Measurements from ENCODE around the gene KRT77. TPM values are rescaled to one million over a fixed set of nuclear protein-coding genes. Genes with fewer than 3 reads are reported as not detected.
A peak's percentile ranks its signal among the peaks of the same experiment; 100 is the strongest.

The KRT77 gene
- total and polyA plus RNA-seq, 7 experiments from 2014 or later = 0.08 to 0.13 (median 0.10) TPM; not detected in 3

DNA sequence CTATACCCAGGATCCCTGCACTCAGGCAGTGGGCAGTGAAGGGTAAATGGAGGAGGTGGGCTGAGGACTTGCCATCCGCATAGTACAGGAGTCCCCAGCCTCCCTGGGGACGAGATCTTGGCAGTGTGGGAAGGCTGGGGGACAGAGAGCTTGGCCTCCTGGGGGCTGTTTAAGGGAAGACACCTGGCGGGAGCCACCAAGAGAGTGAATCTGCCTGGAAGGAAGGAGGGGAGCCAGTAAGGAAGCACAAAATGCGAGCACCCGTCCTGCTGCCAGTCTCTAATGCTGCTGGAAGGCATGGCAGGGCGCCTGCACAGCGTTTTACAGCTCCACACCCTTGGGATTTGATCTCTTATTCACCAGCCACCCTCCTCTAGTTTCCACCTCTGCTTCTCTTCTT, 43.9 kb downstream of the KRT77 start:
- no peak overlapping the region for H3K27ac ChIP-seq (ENCODE audit: low read depth, low read length)
- no peaks in the 10 kb centered on the region for H3K4me1 ChIP-seq (ENCODE audit: control insufficient read depth in 2 of 2, insufficient read depth in 2 of 2, low read length in 2 of 2)
- intact Hi-C loops (cut with micrococcal nuclease) = no loop called here
- no peaks in the 10 kb centered on the region for H3K36me3 ChIP-seq (ENCODE audit: control insufficient read depth in 2 of 3, insufficient read depth in 3 of 3, low read length in 3 of 3)
- Mint-ChIP-seq H3K27me3 (peaks cover 0 to 34% (median 0%) of the 10 kb centered on the region in 5 donors), H3K4me1 (peaks cover 5 to 45% (median 26%) of the 10 kb centered on the region in 7 donors), H3K4me3 (no peak overlapping the region), H3K36me3 (no peaks in the 10 kb centered on the region), H3K9me3 (no peaks in the 10 kb centered on the region), H3K27ac (peak overlapping the region in 3 of 9 donors; percentile 54 to 88 (median 80))
- ChIA-PET POLR2A (interaction anchor here (1.2 kb wide), 1 partner anchor 9 kb away, joined by 4 read pairs; no protein-coding TSS in a partner anchor), CTCF (no interaction called here)
- no peaks in the 10 kb centered on the region for H3K9me3 ChIP-seq (ENCODE audit: control insufficient read depth in 2 of 3, low read length in 3 of 3)
- H3K27me3 ChIP-seq (ENCODE audit: control insufficient read depth in 2 of 2, insufficient read depth in 2 of 2, low read length in 2 of 2) = no peaks in the 10 kb centered on the region
- no peak for ATAC-seq
- no peak for DNase-seq
- no peak overlapping the region for H3K4me3 ChIP-seq (ENCODE audit: low read length)

DNA sequence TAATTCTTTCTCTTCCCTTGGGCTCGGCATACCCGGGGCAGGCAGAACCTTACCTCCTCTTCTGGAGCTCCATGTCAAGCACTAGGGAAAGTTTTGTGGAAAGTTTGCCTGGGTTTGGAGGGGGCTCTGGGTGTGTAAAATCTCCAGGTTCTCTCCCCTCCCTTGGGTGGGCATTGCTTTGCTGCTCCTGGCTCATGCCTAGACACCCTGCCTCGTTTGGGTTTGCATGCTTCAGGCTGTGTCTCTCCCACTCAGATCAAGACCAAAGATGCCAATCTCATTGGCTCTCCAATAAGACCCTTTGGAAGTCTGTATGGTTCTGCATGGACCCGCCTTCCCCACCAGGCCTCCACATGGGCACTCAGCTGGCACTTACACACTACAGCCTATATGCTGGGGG, 45.1 kb downstream of the KRT77 start:
- Histone ChIP-seq H3K4me1 (ENCODE audit: control insufficient read depth in 2 of 2, insufficient read depth in 2 of 2, low read length in 2 of 2) (no peaks in the 10 kb centered on the region), H3K27ac (ENCODE audit: low read depth, low read length) (no peak overlapping the region), H3K4me3 (ENCODE audit: low read length) (no peak overlapping the region), H3K36me3 (ENCODE audit: control insufficient read depth in 2 of 3, insufficient read depth in 3 of 3, low read length in 3 of 3) (no peaks in the 10 kb centered on the region), H3K9me3 (ENCODE audit: control insufficient read depth in 2 of 3, low read length in 3 of 3) (no peaks in the 10 kb centered on the region), H3K27me3 (ENCODE audit: control insufficient read depth in 2 of 2, insufficient read depth in 2 of 2, low read length in 2 of 2) (no peaks in the 10 kb centered on the region)
- no peak for DNase-seq
- peaks cover 0 to 42% (median 0%) of the 10 kb centered on the region in 5 donors for H3K27me3 Mint-ChIP-seq
- H3K4me1 Mint-ChIP-seq = peaks cover 5 to 50% (median 22%) of the 10 kb centered on the region in 7 donors
- CTCF ChIA-PET = no interaction called here
- intact Hi-C loops (cut with micrococcal nuclease) = no loop called here
- POLR2A ChIA-PET = interaction anchor here (0.7 to 1.9 kb wide), 3 partner anchors 11 to 33 kb away, joined by 4 to 8 read pairs (median 4); no protein-coding TSS in a partner anchor
- peaks cover 0 to 5% (median 0%) of the 10 kb centered on the region in 5 donors for H3K36me3 Mint-ChIP-seq
- no peak for ATAC-seq
- H3K4me3 Mint-ChIP-seq = no peak overlapping the region
- no peak overlapping the region for H3K27ac Mint-ChIP-seq
- no peaks in the 10 kb centered on the region for H3K9me3 Mint-ChIP-seq

DNA sequence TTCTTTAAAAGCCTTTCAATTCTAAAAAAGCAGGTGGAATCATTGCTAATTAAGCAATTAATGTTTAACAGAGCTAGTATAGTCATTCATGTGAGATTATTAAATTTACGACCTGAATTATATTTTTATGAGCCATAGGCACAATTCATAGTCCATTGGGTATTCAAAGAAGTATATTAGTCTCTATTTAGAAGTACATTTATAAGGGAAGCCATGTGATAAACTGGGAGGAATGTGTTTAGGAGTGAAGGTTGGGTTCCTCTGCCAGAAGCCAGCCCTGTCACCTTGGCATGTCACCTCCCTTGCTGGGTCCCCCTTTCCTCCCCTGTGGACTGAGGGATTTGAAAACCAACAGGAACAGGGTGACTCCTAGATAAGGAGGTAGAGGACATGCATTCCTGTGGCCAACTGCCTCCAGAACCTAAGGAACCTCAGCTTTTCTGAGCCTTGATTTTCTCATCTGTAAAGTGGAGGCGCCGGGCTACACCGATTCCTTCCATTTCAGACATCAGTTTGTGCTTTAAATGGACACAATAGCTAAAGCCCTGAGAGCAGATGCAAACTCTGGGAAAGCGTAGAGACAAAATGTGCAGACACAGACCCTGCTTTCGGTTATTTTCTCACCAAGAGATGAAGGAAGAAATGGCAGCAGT, 45.9 kb downstream of the KRT77 start:
- H3K4me1 ChIP-seq (ENCODE audit: control insufficient read depth in 2 of 2, insufficient read depth in 2 of 2, low read length in 2 of 2) = no peaks in the 10 kb centered on the region
- H3K27me3 Mint-ChIP-seq = peaks cover 0 to 42% (median 0%) of the 10 kb centered on the region in 5 donors
- H3K9me3 ChIP-seq (ENCODE audit: control insufficient read depth in 2 of 3, low read length in 3 of 3) = no peaks in the 10 kb centered on the region
- no peaks in the 10 kb centered on the region for H3K36me3 ChIP-seq (ENCODE audit: control insufficient read depth in 2 of 3, insufficient read depth in 3 of 3, low read length in 3 of 3)
- DNase-seq (no peak), ATAC-seq (no peak)
- peaks cover 0 to 5% (median 0%) of the 10 kb centered on the region in 5 donors for H3K36me3 Mint-ChIP-seq
- H3K4me3 ChIP-seq (ENCODE audit: low read length) = no peak overlapping the region
- peak overlapping the region in 6 of 9 donors; percentile 5 to 91 (median 28) for H3K27ac Mint-ChIP-seq
- H3K4me3 Mint-ChIP-seq = no peak overlapping the region
- no peaks in the 10 kb centered on the region for H3K27me3 ChIP-seq (ENCODE audit: control insufficient read depth in 2 of 2, insufficient read depth in 2 of 2, low read length in 2 of 2)
- peaks cover 3 to 50% (median 23%) of the 10 kb centered on the region in 7 donors for H3K4me1 Mint-ChIP-seq
- ChIA-PET CTCF (no interaction called here), POLR2A (interaction anchor here (0.6 to 1.9 kb wide), 5 partner anchors 10 to 71 kb away, joined by 3 to 8 read pairs (median 5); no protein-coding TSS in a partner anchor)
- H3K9me3 Mint-ChIP-seq = no peaks in the 10 kb centered on the region
- intact Hi-C loops (cut with micrococcal nuclease) = no loop called here
- no peak overlapping the region for H3K27ac ChIP-seq (ENCODE audit: low read depth, low read length)

DNA sequence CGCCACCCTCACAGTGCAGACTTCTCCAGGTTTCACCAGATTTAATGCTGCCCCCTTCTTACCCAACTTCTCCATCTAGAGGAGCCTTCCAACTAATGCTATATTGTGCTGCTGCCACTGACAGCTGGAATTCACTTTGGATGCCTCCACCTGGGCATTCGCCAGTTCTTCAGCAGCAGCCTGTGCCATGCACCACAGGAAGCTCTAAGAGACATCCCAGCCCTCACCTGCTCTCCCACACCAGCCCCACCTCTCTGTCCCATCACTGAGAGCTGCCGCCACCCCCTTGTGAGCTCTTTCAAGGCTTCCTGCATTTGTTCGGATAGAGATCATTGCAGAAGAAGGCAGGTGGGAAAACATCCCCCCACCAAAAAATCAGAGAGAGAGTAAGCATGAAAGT, 46.7 kb downstream of the KRT77 start:
- intact Hi-C loops (cut with micrococcal nuclease) = no loop called here
- Mint-ChIP-seq H3K27me3 (peaks cover 0 to 42% (median 0%) of the 10 kb centered on the region in 5 donors), H3K9me3 (no peaks in the 10 kb centered on the region), H3K36me3 (peaks cover 0 to 5% (median 0%) of the 10 kb centered on the region in 5 donors), H3K4me3 (no peak overlapping the region), H3K4me1 (peaks cover 0 to 49% (median 22%) of the 10 kb centered on the region in 7 donors), H3K27ac (peak overlapping the region in 7 of 9 donors; percentile 5 to 91 (median 56))
- Histone ChIP-seq H3K27ac (ENCODE audit: low read depth, low read length) (no peak overlapping the region), H3K27me3 (ENCODE audit: control insufficient read depth in 2 of 2, insufficient read depth in 2 of 2, low read length in 2 of 2) (no peaks in the 10 kb centered on the region), H3K36me3 (ENCODE audit: control insufficient read depth in 2 of 3, insufficient read depth in 3 of 3, low read length in 3 of 3) (no peaks in the 10 kb centered on the region), H3K4me1 (ENCODE audit: control insufficient read depth in 2 of 2, insufficient read depth in 2 of 2, low read length in 2 of 2) (no peaks in the 10 kb centered on the region), H3K4me3 (ENCODE audit: low read length) (no peak overlapping the region), H3K9me3 (ENCODE audit: control insufficient read depth in 2 of 3, low read length in 3 of 3) (no peaks in the 10 kb centered on the region)
- ChIA-PET POLR2A (interaction anchor here (0.6 to 1.9 kb wide), 9 partner anchors 9 to 71 kb away, joined by 3 to 8 read pairs (median 5); no protein-coding TSS in a partner anchor), CTCF (interaction anchor here (0.9 kb wide), 1 partner anchor 70 kb away, joined by 4 read pairs; no protein-coding TSS in a partner anchor)
- DNase-seq = no peak
- ATAC-seq = no peak

DNA sequence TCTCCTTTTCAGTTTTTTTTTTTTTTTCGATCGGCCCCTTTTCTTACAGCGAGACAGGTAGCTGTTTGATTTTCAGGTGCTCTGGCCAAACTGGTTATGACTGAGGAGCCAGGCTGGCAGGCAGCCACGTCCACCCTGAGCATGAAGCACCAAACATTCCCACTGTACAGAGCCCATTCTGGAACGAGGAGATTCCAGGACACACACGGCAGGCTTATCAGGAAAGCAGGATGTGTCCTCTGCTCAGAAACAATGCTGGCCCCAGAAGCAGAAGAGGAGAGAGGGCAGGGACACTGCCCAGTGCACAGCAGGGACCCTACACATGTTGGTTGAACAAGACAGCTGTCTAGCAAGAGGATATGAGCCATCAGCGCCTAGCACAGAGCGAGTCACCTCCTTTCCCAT, 47.6 kb downstream of the KRT77 start:
- peaks cover 0 to 5% (median 0%) of the 10 kb centered on the region in 5 donors for H3K36me3 Mint-ChIP-seq
- no peaks in the 10 kb centered on the region for H3K9me3 Mint-ChIP-seq
- peak overlapping the region in 1 of 10 donors; percentile 38 for H3K4me3 Mint-ChIP-seq
- Histone ChIP-seq H3K27ac (ENCODE audit: low read depth, low read length) (no peak overlapping the region), H3K36me3 (ENCODE audit: control insufficient read depth in 2 of 3, insufficient read depth in 3 of 3, low read length in 3 of 3) (no peaks in the 10 kb centered on the region), H3K4me3 (ENCODE audit: low read length) (no peak overlapping the region), H3K4me1 (ENCODE audit: control insufficient read depth in 2 of 2, insufficient read depth in 2 of 2, low read length in 2 of 2) (no peaks in the 10 kb centered on the region), H3K9me3 (ENCODE audit: control insufficient read depth in 2 of 3, low read length in 3 of 3) (no peaks in the 10 kb centered on the region), H3K27me3 (ENCODE audit: control insufficient read depth in 2 of 2, insufficient read depth in 2 of 2, low read length in 2 of 2) (no peaks in the 10 kb centered on the region)
- ChIA-PET POLR2A (interaction anchor here (0.7 to 1.7 kb wide), 6 partner anchors 9 to 72 kb away, joined by 3 to 6 read pairs (median 4); no protein-coding TSS in a partner anchor), CTCF (interaction anchor here (0.9 kb wide), 1 partner anchor 70 kb away, joined by 4 read pairs; no protein-coding TSS in a partner anchor)
- peaks cover 0 to 42% (median 0%) of the 10 kb centered on the region in 5 donors for H3K27me3 Mint-ChIP-seq
- DNase-seq (no peak), ATAC-seq (no peak)
- intact Hi-C loops (cut with micrococcal nuclease) = no loop called here
- peak overlapping the region in 1 of 9 donors; percentile 18 for H3K27ac Mint-ChIP-seq
- H3K4me1 Mint-ChIP-seq = peaks cover 0 to 46% (median 22%) of the 10 kb centered on the region in 7 donors

DNA sequence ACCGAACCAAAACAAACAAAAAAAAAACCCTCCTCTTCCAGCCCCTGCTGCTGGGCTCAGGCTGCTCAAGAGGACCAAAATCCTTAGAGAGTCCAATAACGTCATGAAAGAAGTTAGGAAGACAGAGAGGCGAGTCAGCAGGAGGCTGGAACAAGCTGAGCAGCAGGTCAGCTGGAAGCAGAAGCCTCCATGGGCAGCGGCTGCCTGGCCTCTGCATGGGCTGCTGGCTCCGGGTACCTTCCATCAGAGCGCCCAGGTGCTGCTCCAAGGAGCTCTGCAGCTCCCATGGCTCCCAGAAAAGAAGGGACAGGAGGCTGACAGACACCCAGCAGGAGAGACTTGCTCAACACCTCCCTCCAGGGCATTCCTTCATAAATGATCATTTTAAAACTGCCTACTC, 48.1 kb downstream of the KRT77 start:
- DNase-seq = no peak
- Histone ChIP-seq H3K36me3 (ENCODE audit: control insufficient read depth in 2 of 3, insufficient read depth in 3 of 3, low read length in 3 of 3) (no peaks in the 10 kb centered on the region), H3K4me3 (ENCODE audit: low read length) (no peak overlapping the region), H3K27ac (ENCODE audit: low read depth, low read length) (no peak overlapping the region), H3K4me1 (ENCODE audit: control insufficient read depth in 2 of 2, insufficient read depth in 2 of 2, low read length in 2 of 2) (no peaks in the 10 kb centered on the region), H3K9me3 (ENCODE audit: control insufficient read depth in 2 of 3, low read length in 3 of 3) (no peaks in the 10 kb centered on the region), H3K27me3 (ENCODE audit: control insufficient read depth in 2 of 2, insufficient read depth in 2 of 2, low read length in 2 of 2) (no peaks in the 10 kb centered on the region)
- peak overlapping the region in 1 of 10 donors; percentile 38 for H3K4me3 Mint-ChIP-seq
- intact Hi-C loops (cut with micrococcal nuclease) = no loop called here
- peaks cover 0 to 5% (median 0%) of the 10 kb centered on the region in 5 donors for H3K36me3 Mint-ChIP-seq
- ChIA-PET CTCF (no interaction called here), POLR2A (interaction anchor here (0.6 to 1.7 kb wide), 5 partner anchors 8 to 72 kb away, joined by 3 to 6 read pairs (median 4); no protein-coding TSS in a partner anchor)
- H3K27me3 Mint-ChIP-seq = peaks cover 0 to 42% (median 0%) of the 10 kb centered on the region in 5 donors
- peaks cover 4 to 51% (median 26%) of the 10 kb centered on the region in 7 donors for H3K4me1 Mint-ChIP-seq
- H3K27ac Mint-ChIP-seq = peak overlapping the region in 2 of 9 donors; percentile 18 to 66
- H3K9me3 Mint-ChIP-seq = no peaks in the 10 kb centered on the region
- ATAC-seq = no peak
